Activated T-cell treated with anti-CD3 and anti-CD28 coated beads for 24 hours (primary cell): Measurements from ENCODE around the gene NTN5.

ENCODE experiments used
- DNase-seq: peaks from one replicate; pipeline ENCODE4 v3.0.0-alpha.2; 2020; ENCODE audit warnings: low read depth

NTN5 gene

DNA sequence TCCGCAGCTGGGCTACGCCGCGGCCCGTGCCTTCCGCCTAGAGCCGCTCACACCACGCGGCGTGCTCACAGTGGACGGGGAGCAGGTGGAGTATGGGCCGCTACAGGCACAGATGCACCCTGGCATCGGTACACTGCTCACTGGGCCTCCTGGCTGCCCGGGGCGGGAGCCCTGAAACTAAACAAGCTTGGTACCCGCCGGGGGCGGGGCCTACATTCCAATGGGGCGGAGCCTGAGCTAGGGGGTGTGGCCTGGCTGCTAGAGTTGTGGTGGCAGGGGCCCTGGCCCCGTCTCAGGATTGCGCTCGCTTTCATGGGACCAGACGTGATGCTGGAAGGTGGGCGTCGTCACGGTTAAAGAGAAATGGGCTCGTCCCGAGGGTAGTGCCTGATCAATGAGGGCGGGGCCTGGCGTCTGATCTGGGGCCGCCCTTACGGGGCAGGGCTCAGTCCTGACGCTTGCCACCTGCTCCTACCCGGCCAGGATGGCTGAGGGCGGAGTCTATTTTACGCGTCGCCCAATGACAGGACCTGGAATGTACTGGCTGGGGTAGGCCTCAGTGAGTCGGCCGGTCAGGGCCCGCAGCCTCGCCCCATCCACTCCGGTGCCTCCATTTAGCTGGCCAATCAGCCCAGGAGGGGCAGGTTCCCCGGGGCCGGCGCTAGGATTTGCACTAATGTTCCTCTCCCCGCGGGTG is 43.1 kb downstream of the NTN5 start:
- no peak for DNase-seq

DNA sequence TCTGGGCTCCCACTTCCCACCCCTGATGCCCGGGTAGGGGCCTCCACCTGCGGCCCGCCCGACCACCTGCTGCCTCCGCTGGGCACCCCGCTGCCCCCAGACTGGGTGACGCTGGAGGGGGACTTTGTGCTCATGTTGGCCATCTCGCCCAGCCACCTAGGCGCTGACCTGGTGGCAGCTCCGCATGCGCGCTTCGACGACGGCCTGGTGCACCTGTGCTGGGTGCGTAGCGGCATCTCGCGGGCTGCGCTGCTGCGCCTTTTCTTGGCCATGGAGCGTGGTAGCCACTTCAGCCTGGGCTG is 43.6 kb downstream of the NTN5 start:
- DNase-seq = no peak

DNA sequence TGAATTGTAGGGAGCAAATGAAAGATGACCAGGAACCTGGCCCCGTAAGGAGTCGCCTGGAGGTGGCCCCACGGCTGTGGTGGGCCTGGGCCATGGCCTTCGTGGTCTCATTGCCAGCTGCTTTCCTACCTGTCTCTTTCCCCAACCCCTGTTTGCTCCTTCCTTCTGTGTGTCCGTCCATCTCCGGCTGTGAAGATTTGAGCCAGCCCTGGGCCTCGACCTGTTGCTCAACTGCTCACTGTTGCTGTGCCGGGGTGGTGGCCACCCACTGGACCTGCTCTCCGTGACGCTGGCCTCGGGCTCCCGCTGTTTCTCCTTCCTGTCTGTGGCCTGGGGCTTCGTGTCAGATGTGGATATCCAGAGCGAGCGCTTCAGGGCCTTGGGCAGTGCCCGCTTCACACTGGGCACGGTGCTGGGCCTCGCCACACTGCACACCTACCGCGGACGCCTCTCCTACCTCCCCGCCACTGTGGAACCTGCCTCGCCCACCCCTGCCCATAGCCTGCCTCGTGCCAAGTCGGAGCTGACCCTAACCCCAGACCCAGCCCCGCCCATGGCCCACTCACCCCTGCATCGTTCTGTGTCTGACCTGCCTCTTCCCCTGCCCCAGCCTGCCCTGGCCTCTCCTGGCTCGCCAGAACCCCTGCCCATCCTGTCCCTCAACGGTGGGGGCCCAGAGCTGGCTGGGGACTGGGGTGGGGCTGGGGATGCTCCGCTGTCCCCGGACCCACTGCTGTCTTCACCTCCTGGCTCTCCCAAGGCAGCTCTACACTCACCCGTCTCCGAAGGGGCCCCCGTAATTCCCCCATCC is 44.1 kb downstream of the NTN5 start:
- no peak for DNase-seq

- DNase-seq = no peak
Measured at GRCh38 chr19:48627865-48628314, 44.9 kb downstream of the NTN5 start.

DNA sequence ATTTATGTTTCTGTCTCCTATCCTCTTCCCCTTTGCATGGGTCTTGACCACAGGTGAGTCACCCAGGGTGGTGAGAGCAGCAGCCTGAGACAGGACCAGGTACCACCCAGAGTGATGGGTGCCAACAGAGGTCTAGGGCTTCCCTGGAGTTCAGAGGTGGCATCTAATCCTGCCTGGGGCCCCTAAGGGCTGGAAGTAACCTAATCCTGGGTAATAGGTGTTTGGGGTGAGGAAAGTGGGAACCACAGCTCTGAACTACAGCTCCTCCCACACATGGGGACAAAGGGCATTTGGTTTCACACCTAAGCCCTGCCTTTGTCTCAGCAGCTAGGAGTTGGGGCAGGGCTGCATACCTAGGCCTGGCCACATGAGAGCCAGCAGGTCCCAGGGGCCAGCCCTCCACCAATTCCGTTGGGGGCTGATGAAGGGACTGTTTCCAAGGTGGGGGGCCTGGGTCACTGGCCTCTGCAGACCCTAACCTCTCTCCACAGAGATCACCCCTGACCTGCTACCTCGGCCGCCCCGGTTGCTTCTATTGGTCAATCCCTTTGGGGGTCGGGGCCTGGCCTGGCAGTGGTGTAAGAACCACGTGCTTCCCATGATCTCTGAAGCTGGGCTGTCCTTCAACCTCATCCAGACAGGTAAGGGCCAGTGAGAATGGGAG is 45.5 kb downstream of the NTN5 start:
- no peak for DNase-seq

GRCh38 chr19:48625891-48626327 is 46.9 kb downstream of the NTN5 start:
- no peak for DNase-seq

- DNase-seq = no peak
Measured at GRCh38 chr19:48624791-48625723, 47.8 kb downstream of the NTN5 start.

DNA sequence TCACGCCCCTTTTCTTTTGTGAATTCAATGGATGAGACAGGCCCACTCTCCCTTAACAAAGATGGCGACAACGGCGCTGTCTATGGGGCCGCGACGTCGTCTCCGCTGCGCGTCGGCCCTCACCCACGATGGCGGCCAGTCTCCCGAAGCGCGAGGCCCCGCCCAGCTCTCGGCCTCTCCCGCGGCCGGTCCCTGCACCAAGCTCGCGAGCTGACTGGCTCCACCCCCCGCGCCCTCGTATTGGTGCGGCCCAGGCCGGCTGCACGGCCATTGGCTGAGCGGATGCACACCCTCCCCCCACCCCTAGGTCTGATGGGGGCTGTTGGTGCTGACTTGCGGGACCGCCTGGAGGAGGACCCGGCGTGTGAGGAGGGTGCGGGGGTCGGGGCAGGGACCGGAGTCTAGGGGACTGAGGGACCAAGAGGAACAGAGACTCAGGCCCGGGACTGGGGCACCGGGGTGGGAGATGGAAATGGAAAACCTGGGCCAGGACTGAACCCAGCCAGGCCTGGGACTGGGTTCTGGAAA is 48.7 kb downstream of the NTN5 start:
- DNase-seq = peak; percentile 96

- DNase-seq = no peak
Measured at GRCh38 chr19:48623556-48624066, 49.2 kb downstream of the NTN5 start.

DNA sequence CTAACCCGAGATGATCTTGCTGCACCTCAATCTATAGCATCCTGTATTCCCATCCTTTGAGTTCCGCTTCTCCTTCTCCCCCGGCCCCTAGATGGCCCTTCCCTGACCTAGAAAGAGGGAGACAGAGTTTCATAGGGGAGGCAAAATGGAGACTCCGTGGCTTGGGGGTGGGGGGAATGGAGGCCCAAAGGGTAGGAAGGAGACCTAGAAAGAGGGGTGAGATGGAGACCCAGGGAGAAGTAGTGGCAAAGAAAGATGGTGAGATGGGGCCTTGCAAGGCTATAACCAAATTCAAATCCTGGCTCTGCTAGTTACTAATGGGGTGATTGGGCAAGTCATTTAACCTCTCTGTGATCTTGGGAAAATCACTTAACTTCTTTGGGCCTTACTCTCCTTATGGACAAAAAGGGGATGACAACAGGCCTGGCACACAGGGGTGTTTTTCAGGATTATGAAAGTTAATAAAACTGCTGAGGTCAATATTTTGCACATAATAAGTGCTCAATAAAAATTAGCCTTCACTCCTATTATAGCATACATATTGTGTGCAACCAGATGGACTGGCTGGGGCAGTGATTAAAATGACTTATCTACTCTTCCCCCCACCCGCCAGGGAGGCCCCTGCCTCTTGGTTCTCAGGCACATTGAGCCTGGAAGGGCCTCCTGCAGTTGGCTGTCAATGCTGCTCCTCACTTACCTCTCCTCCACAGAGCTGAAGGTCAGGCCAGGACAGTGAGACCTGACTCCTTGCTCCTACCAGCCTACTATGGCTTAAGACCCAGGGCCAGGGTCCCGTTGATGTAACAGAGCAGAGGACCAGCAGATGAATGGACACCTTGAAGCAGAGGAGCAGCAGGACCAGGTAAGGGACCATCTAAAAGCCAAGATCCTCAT is 52.9 kb downstream of the NTN5 start:
- DNase-seq = no peak

DNA sequence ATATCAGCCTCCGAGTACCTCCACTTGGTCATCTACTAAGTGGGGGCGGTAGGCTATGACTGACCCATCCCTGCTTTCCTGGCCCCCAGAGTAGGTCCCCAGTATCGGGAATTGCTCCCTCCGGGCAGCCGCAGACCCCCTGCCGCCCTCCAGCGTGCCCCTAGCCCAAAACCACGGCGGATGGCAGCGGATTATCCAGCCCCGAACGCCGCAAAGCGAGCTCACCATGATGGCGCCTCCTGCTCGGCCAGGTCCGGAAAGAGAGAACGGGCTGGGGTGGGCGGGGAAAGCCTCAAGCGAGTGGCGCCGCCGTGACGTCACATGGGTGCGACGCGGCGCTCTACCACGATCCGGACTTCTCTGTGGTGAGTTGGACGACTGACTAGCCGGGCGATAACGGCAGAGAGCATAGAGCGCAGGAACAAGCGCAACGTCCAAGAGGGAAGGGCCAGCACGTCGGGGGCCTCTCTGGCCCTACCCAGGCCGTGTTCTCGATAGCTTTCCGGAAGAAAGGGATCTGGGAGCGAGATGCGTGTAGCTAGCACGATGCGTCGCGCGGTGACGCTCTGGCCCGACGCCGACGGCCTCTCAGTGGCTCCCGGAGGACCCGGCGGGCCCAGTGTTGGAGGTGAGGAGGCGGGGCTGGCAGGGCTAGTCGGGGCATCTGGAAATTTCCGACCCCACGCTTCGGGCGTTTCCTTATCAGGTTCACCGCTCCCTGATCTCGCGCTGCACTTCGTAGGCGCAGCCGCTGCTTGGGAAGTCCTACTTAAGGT is 53.7 kb downstream of the NTN5 start, which contains the start of the genes RPL18 and SPHK2:
TSS of gene RPL18 (minus strand) at position 263 of the 776 bp plus-strand sequence. CDS start at position 228, 35 bp downstream.
TSS of gene SPHK2 (plus strand) at position 591 of the 776 bp plus-strand sequence. CDS start 1,009 bp downstream, outside the sequence.
- peak; percentile 94 for DNase-seq

DNA sequence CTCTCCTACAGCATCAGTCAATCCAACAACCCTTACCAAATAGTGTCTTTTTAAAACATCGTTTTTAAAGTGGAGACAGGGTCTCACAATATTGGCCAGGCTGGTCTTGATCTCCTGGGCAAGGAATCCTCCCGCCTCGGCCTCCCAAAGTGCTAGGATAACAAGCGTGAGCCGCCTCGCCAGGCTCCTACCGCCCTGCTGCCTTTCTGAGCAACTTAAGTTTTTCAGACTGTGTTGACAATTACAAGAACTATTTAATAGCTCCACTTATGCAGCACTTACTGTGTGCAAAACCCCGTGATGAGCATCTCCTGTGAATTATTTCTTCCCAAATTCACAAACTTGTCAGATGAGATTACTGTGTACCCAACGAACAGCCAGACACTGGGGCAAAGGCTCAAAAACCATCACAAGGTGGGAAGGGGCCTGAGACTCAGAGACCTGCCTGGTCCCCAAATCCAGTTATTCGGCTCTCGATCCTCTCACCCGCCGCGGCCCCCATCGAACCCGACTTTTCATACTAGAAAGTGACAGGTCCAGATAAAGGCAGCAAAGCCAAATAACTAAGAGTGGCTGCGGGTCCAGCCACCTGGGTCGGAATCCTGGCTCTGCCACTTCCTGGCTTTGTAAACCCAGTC is 54.4 kb downstream of the NTN5 start:
- no peak for DNase-seq

- no peak for DNase-seq
Measured at GRCh38 chr19:48617146-48617937, 55.5 kb downstream of the NTN5 start.

- DNase-seq = no peak
Measured at GRCh38 chr19:48616491-48617056, 56.2 kb downstream of the NTN5 start.

- no peak for DNase-seq
Measured at GRCh38 chr19:48616041-48616436, 56.8 kb downstream of the NTN5 start.

DNA sequence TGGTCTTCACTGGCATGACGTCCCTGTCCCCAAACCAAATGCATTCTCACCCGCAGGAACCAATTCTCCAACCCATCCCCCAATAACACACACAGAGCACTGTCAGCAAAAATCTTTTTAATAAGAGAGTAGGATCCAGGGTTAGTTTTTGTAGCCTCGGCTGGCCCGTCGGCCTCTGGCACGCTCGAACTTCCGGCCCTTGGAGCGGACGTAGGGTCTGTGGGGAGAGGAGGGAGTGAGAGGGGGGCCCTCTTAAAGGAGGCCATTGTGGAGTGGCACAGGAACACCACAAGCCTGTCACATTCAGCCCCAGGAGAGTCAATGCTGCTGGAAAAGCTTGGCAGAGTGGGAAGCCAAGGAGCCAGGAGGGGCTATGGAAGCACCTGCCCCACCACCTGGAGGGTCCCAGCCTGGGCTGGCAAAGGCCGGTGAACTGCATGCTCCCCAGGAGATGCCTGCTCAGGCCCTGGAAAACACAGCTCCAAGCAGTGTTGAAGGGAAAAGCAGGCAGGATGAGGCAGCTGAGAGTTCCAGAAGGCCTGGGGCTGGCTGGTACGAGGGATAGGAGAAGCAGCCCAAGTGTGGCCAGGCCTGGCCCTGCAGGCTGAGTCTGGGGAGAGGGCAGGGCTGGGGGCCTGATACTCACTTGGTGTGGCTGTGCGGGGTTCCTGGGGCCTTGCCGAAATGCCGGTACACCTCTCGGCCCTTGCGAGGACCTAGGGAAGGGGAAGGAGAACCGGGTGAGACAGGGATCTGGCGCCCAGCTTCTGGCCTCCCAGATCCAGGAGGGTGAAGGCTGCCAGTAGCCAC is 57.4 kb downstream of the NTN5 start:
- DNase-seq = no peak
